HG03280 (cell line): ENCODE measurements around the gene PEX16.
A peak's percentile ranks its signal among the peaks of the same experiment; 100 is the strongest.

Source experiments
- ATAC-seq: cut with Tn5 transposase; IDR thresholded peaks from one replicate; pipeline ENCODE4 v1.9.1; 2021; ENCODE audit warnings: mild to moderate bottlenecking, moderate library complexity; ENCODE audit not compliant: unreplicated experiment

PEX16 gene

DNA sequence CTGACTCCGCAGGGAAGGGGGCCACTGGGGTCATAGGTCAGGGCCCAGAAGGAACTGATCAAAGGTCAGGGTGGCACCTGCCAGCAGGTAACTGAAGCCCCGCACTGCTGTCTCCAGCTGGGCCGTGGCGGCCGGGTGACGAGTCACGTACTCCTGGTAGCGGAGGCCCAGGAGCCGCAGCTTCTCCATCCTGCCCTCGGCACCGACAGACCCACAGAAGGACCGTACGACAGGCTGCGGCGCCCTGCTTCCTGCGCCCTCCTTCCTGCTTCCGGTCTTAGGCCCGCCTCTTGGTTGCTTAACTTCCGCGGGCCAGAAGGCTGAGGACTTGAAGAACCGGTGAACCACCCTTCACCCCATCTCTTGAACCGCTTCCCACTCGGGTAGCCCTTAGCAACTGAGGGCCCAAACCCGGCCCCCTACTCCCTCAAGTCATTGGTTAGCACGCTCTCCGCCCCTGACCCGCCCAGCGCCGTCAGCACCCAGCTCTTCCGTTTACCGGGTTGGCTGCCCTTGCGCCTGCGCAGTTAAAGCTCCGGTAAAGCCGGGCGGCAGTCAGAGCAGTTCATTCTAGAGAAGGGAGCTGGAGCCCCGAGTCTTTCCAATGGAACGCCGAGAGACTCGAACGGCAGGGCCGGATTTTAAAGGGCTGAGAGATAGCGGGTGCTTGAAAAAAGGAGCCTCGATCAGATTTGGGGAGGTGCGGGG, at the start of gene PEX16:
PEX16 (minus strand) TSS at position 255 of the 708 bp plus-strand sequence; CDS start at position 189, 66 bp downstream.
- ATAC-seq: peak; percentile 85

DNA sequence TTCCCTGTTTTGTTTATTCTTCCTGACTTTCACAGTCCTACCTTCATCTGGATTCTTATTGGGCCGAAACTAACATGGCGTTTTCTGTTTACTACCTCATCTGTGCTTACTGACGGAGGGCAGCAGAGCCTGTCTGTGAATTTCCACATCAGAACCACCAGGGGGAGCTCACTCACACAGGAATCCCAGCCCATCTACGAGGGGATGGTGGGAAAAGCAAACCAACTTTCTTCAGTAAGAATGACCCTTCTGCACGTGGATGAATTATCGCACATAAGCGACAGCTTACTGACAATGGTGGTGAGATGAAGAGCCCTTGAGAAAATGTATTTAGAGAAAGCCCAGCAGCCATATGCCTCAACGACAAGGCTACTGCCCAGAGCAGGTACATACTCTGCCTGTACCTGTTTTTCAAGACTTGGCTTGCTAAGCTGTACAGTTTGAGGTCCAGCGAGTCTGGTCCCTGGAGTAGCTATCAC, 47.3 kb upstream of the PEX16 start:
- peak; percentile 81 for ATAC-seq

DNA sequence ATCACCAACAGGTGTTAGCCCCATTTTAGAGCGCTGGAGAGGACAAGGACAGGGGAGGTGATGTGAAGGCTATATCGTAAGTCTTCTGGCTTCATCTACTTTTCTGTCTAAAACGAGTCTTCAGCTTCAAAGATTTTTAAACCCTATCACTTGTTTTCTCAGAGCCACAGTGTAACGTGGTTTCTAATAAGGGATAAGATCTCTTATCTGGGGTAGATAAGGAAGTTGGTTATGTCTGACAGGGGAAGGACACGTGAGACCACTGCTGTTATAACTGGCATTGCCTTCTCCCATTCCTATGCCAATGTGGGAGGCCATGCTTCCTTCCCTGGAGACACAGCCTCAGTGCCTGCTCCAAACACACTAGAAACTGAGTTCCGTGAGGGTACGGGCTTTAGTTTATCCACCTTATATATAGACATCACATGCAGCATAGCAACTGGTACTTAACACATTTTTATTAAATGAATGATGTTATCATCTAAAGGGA, 44.1 kb upstream of the PEX16 start:
- no peak for ATAC-seq

DNA sequence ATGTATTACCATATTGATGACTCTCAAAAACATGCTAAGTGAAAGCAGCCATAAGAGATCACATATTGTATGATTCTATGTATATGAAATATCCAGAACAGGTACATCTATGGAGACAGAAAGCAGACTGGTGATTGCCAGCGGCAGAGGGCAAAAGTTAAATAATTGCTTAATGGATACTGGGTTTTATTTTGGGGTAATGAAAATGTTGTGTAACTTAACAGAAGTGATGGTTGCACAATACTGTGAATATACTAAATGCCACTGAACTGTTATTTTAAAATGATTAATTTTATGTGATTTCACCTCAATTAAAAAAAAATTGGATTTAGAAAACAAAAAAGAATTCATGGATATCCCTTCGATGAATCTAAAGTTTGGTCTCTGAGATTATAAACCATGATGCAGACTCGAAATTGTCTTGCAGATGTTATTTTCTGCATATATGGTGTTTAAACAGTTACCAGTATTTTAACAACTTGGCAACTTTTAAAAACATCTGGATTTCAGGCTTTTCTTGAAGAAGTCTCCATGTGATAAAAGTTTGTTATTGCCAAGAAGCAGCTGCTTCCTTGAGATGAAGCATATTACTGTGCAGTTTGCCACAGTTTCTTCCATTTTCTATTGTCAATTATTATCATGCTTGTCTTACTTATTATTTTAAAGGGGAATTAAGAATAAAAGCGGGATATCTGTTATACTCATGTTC, 42.9 kb upstream of the PEX16 start:
- no peak for ATAC-seq

DNA sequence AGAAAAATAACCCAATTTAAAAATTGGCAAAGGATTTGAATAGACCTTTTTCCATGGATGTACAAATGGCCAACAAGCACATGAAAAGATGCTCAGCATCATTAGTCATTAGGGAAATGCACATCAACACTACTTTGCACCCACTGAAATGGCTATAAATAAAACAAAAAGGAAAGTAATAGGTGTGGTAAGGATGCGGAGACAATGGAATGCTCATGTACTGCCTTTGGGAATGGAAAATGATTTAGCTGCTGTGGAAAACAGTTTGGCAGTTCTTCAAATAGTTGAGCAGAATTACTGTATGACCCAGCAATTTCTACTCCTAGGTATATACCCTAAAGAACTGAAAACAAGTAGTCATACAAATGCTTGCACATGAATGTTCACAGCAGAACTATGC, 42.2 kb upstream of the PEX16 start:
- ATAC-seq: no peak

DNA sequence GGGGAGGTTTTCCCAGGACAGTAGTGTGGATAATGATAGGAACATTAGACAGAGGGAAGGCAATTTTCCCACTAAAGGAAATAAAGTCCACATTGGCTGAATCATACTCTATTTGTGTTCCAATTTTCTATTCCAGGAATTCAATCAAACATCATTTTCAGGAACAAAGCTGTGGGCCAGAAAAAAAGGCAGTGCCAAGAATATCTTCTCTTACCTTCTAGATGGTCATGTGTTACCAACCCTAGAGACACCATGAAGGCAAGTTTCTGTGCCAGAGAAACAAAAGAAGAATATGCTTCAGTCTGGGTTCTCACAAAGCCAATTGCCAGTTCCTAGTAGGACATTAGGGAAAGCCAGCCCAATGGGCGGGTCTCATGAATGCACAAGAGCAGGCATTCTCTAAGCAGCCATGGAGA, 32.3 kb upstream of the PEX16 start:
- no peak for ATAC-seq

DNA sequence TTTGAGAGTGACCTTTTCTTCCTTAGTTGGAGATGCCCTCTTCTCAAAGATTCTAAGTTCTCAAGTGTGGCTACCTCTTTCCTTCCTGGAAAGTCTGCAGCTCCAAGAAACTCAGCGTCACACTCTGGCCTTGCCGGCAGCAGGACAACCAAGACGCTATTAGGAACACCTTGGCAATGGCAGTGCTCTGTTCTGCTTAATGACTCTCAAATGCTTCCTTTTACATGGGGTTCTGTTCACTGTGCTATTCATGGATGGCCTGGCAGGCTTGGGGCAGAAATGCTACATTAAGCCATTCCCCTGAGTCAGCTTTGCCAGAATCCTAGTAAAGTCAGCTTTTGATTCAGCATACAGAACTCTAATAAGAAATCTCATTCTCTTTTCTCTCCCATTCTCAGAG, 30.7 kb upstream of the PEX16 start:
- ATAC-seq: no peak

DNA sequence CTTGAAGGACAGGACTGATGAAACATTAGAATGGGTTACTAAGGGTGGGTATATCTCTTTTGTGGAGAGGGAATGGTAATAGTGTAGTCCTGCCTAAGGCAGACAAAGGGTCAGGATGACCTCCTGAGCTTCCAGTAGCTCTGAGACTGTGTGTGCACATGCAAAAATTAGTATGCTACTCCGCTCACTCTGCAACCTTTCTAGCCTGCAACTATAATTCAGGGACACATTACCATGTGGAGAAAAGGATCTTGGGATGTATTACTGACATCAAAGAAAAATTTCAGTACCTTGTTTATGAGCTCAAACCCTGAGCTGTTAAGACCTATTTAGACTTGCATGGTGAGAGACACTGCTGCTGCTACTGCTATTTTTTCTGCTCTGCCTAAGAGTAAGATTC, 30.2 kb upstream of the PEX16 start:
- no peak for ATAC-seq

DNA sequence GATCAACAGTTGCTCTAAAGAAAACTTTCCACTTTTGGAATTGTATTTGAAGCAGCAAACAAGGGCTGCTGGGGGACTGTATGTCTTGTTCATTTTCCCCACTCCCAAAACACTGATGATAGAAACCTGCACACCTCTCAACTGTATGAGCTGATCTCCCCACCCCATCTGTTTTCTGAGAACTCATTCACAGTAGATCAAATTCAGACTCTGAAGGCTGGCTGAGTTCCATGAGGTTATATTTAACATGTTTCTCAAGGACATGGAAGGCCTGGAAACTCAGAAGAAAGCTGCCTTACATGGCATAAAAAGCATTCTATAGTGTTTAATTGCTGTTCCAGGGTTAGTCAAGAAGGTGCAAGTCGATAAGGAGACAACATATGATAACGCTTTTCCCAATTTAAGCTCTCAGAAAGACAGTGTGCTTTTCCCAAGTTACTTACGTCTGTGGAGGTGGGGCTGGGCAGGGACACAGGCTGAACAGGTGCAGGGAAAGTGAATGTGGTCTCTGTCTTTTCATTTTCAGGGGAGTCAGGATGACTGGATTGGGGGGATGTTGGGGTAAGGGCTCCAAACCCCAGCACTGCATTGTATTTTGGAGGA, 27.8 kb upstream of the PEX16 start:
- no peak for ATAC-seq

DNA sequence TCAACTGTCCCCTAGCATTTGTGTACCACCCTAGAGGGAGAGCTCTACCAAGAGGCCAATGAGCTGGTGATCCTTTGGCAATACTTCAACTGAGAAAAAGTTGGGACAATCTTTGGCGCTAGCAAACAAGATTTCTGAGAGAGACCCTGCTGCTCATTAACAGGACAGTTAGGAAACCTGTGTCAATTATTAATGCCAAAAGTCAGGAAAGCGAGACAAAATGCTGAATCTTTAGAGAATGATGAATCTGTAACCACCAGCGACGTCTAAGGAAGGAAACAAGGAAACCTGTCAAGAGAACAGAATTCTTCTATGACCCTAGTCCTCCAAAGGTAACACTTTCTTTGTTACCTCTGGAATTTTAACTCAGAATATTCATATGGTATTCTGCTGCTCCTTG, 24.7 kb upstream of the PEX16 start:
- ATAC-seq: no peak

DNA sequence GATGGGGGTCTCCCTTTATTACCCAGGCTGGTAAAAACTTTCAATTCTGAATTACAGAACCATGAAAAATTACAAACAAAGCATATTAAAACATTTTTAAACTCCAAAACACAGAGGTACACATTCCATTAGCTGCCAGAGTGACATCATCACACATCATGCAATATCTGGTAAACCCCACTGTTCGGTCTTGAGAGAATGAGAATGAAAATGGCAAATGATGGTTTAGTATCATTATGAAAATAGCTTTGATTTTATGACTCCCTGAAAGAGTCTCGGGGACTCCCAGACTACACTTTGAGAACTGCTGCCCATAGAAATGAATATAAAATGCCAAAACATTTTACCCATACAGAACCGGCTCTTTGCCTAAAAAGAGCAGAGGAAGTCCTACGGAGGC, 23.6 kb upstream of the PEX16 start:
- no peak for ATAC-seq

DNA sequence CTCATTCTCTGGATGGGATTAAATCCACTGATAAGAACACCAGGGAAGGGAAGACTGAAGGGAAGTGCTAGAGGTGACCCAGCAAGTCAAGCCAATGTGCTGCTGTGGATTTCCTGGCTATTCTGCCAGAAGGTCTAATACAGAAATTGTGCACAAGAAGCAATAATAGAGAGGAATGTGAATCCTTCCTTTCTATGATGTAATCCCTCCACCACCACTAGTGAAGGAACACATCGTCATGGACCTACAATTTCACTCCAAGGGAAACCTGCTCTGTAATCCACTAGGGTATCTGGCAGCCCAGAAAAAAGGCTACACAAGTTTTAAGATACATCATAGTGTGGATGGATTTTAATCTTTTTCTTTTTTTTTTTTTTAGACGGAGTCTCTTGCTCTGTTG, 22.2 kb upstream of the PEX16 start:
- ATAC-seq: no peak

DNA sequence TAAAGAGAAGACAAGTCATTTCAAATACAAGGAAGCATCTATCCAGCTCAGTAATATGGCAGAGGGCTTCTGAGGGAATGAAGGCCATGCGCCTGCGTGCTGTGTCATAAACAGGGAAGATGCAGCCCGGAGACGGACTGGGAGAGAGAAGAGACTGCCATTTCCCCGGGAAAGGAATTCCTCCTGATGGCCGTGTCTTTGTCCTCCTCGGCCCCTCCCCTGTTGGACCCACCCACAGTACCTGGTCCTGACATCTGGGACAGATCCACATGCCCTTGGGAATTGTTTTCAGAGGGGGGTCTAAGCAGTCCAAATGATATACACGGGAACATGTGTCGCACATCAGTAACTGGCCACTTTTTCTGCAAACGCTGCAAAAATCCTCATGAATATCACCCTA, 20.2 kb upstream of the PEX16 start:
- ATAC-seq: no peak

DNA sequence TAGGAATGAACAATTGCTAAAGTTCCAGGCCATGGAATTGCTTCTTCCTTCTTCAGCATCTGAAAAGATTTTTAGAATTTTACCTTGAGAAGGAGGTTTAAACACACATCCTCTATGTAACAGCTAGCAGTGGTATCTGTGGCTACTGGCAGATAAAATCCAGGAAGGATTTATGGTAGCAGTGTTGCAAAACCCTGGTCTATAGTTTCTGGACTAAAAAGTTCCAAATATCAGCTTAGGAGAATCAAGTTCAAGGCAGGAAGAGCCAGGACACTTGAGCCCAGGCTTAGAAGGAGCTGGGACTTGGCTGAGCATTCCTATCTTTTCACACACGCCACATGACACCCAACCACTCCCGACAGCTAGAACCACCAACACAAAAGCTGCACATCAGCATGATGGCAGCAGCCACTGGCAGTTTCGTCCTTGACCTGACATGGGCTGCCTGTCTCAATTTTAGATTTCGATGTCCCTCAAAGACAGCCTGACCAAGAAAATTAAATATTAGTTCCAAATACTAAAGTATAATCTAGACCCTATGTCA, 18.9 kb upstream of the PEX16 start:
- no peak for ATAC-seq

DNA sequence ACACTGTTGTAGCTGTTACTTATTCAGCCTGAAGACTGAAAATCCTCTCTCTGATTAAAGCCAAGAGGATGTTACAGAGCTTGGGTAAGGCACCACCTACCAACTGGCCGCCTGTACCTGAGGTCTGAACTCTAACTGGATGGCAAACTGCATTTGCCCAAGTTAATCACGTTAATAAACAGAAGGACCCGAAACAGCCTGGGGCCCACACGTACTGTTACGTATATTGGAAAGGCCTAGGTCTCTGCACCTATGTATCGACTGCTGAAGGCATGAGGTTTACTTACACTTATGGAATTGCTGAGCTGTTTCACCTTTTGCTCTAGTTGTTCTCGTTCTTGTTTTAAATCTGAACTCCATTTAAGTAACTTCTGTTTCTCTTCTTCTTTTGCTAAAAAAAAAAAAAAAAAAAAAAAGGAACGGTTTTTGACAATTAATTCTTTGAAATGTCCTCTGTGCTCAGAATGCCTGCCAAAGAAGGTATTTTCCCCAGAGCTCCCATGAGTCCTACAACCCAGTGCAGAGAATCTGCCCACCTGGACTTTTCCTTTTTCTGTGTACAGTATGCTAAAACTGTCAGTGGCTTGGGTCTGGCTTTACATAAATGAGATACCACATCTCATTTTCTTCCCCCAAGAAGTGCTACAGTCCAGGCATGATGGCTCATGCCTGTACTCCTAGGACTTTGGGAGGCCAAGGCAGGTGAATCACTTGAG, 17.8 kb upstream of the PEX16 start:
- ATAC-seq: no peak

DNA sequence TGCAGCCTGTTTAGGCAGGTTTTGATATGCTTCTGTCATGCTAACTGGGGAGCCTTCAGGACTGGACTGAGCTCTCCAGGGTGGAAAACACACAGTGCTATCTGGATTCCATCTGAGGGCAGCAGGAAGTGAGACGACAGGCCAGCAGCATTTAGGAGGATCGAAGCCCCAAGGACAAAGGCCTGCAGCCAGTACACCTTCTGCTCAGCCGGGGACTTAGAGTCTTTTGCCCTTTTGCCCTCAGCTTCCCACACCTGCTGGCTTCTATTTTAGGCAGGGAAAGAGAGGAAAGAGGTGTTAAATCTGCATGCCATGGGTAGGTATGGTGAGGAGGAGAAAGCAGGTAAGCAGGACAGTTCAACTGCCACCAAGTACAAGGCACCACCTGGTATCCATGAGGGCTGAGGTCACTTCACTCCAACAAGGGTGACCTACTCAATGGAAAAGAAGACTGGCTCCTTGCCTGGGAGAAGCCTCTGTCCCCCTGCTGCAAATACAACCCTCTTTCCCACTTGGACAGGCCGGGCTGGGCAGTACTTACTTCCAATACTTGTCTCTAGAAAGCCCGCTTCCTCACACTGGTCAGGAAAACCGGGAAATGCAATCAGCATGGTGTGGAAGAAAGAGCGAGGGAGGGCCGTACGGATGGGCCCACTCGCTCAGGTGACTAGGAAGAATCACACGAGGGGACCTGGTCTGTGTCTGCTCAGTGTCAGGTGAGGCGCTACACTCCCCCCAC, 17.1 kb upstream of the PEX16 start:
- ATAC-seq: no peak

DNA sequence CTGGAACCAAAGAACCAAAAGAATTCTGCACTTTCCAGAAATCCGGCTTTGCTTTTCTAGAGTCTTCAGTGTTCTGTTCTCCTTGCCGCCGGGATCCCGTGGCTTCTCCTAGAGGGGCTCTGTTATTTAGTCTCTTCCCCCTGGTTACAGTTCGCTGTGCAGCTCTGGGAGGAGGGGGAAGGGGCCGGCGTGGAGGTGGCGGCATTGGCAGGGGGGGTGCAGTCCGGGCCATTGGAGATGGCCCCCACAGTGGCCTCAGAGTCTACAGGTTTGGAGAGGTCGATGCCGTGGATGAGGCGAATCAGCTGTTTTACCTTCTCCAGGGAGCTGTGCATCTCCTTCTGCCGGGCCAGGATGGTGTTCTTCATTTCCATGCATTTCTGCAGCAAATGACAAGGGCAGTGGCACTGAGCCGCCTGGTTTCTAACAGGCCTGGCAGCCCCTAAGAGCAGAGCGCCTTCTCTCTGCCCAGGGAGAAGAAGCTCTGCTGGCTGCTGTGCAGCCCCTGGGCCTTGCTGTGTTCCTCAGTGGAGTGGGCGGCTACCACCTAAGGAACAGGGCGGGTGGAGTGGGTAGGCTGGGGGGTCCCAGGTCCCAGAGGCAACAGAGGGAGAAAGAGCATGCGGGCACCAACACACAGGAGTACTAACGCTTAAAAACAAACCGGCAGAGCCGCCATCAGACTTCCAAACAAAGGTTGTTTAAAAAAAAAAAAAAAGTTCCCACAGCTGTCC, 16.3 kb upstream of the PEX16 start:
- no peak for ATAC-seq

DNA sequence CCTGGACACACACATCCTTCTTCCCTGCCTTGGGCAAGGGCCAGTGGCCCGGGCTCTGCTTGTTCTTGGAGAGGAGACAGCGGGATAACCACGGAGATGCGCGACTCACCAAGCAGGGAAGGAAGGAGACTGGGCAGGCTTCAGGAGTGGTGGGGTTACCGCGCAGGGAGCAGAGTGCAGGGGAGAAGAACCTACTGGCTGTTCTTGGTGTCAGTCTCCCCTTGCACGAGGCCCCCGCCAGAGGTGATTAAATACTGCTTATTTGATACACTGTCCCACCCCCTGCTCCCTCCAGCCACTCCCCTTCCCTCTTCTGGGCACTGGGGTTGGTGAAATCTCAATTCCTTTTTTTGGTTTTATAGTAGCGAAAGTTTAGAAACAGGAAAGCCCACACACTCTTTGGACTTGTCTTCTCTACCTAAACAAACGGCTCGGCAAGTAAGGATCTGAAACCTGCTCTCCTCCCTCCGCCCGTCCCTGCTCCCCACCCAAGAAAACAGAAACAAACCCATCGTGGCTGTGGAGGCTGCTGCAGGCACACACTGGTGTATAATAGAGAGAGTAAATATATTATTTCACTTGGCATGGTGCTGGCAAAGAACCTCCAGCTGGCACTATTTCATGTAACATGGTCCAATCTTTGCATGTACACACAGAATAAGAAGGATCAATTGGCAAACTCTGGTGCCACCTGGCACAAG, 15.6 kb upstream of the PEX16 start:
- ATAC-seq: no peak

DNA sequence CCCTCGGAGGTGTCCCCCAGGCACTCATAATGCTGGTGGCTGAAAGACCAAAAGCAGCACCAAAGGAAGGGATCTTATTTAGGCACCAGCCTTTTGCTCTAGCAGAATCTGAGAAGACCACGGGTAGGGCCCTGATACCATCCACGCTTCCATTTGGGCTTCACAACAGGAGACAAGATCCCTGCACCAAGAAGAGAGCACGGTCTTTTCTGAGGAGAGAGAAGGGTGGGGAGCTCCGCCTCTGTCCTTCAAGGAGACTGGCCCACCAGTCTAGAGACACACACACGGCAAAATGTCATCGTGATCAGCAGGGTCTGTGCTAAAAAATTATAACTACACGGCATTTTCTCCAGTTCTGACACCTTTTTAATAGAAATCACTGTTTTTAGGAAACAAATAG, 14.5 kb upstream of the PEX16 start:
- ATAC-seq: no peak
